T-helper 1 cell treated with Interleukin-12 subunit alpha and Interleukin-12 subunit beta and Interleukin-4 antibody, amounts not matched to agents 30 μg/mL and 1 μg/mL, for 36 hours (primary cell): ENCODE measurements around the gene BABAM2.

Experiments used
- H3K27ac Mint-ChIP-seq: one replicate; pipeline ENCODE4 v1.8.0; 2021; ENCODE audit warnings: mild to moderate bottlenecking, mixed read lengths
- H3K27me3 Mint-ChIP-seq: one replicate; pipeline ENCODE4 v1.8.0; 2021; ENCODE audit warnings: low read depth, mixed read lengths
- H3K36me3 Mint-ChIP-seq: one replicate; pipeline ENCODE4 v1.8.0; 2021; ENCODE audit warnings: low read depth, mixed read lengths
- H3K4me1 Mint-ChIP-seq: one replicate; pipeline ENCODE4 v1.8.0; 2021; ENCODE audit warnings: low read depth, mixed read lengths
- H3K4me3 Mint-ChIP-seq: one replicate; pipeline ENCODE4 v1.8.0; 2021; ENCODE audit warnings: mild to moderate bottlenecking, moderate library complexity, mixed read lengths
- H3K9me3 Mint-ChIP-seq: one replicate; pipeline ENCODE4 v1.8.0; 2021; ENCODE audit warnings: mixed read lengths

Gene BABAM2

GRCh38 chr2:28287256-28287915, 396.9 kb downstream of the BABAM2 start:
- Mint-ChIP-seq H3K36me3 (peaks cover 10% of the 10 kb centered on the region), H3K9me3 (no peaks in the 10 kb centered on the region), H3K27me3 (no peaks in the 10 kb centered on the region), H3K4me1 (peaks cover 3% of the 10 kb centered on the region), H3K27ac (no peak overlapping the region), H3K4me3 (no peak overlapping the region)

- H3K9me3 Mint-ChIP-seq: no peaks in the 10 kb centered on the region
- peaks cover 10% of the 10 kb centered on the region for H3K36me3 Mint-ChIP-seq
- H3K4me1 Mint-ChIP-seq: peaks cover under 1% of the 10 kb centered on the region
- H3K27me3 Mint-ChIP-seq: no peaks in the 10 kb centered on the region
- H3K27ac Mint-ChIP-seq: no peak overlapping the region
- H3K4me3 Mint-ChIP-seq: no peak overlapping the region
These were observed 398.1 kb downstream of the BABAM2 start for GRCh38 chr2:28288620-28289019.

GRCh38 chr2:28291811-28292440, 401.4 kb downstream of the BABAM2 start:
- H3K27ac Mint-ChIP-seq: no peak overlapping the region
- no peak overlapping the region for H3K4me3 Mint-ChIP-seq
- no peaks in the 10 kb centered on the region for H3K4me1 Mint-ChIP-seq
- no peaks in the 10 kb centered on the region for H3K9me3 Mint-ChIP-seq
- no peaks in the 10 kb centered on the region for H3K27me3 Mint-ChIP-seq
- H3K36me3 Mint-ChIP-seq: peaks cover 7% of the 10 kb centered on the region

GRCh38 chr2:28292491-28292890, 402.0 kb downstream of the BABAM2 start:
- Mint-ChIP-seq H3K4me1 (no peaks in the 10 kb centered on the region), H3K36me3 (peaks cover 7% of the 10 kb centered on the region), H3K4me3 (no peak overlapping the region), H3K27ac (no peak overlapping the region), H3K9me3 (no peaks in the 10 kb centered on the region), H3K27me3 (no peaks in the 10 kb centered on the region)

- Mint-ChIP-seq H3K36me3 (peaks cover 7% of the 10 kb centered on the region), H3K27ac (no peak overlapping the region), H3K9me3 (no peaks in the 10 kb centered on the region), H3K4me3 (no peak overlapping the region), H3K4me1 (no peaks in the 10 kb centered on the region), H3K27me3 (no peaks in the 10 kb centered on the region)
These were observed 402.9 kb downstream of the BABAM2 start for GRCh38 chr2:28293416-28293815.

GRCh38 chr2:28294451-28294850, 403.9 kb downstream of the BABAM2 start:
- Mint-ChIP-seq H3K9me3 (no peaks in the 10 kb centered on the region), H3K27ac (no peak overlapping the region), H3K36me3 (peaks cover 9% of the 10 kb centered on the region), H3K27me3 (no peaks in the 10 kb centered on the region), H3K4me3 (no peak overlapping the region), H3K4me1 (no peaks in the 10 kb centered on the region)

- Mint-ChIP-seq H3K4me3 (no peak overlapping the region), H3K9me3 (no peaks in the 10 kb centered on the region), H3K27ac (no peak overlapping the region), H3K36me3 (peaks cover 10% of the 10 kb centered on the region), H3K4me1 (peaks cover 2% of the 10 kb centered on the region), H3K27me3 (no peaks in the 10 kb centered on the region)
These were observed 405.7 kb downstream of the BABAM2 start for GRCh38 chr2:28296243-28296642.

- H3K27me3 Mint-ChIP-seq: no peaks in the 10 kb centered on the region
- peaks cover 5% of the 10 kb centered on the region for H3K4me1 Mint-ChIP-seq
These were observed 406.4 kb downstream of the BABAM2 start for GRCh38 chr2:28296904-28297303.

GRCh38 chr2:28297531-28297930, 407.0 kb downstream of the BABAM2 start:
- Mint-ChIP-seq H3K27ac (no peak overlapping the region), H3K9me3 (no peaks in the 10 kb centered on the region), H3K27me3 (no peaks in the 10 kb centered on the region), H3K4me3 (no peak overlapping the region), H3K36me3 (peaks cover 11% of the 10 kb centered on the region), H3K4me1 (peaks cover 5% of the 10 kb centered on the region)

More at GRCh38 chr2:28296904-28297303, 406.4 kb downstream of the BABAM2 start:
- Mint-ChIP-seq H3K27ac (no peak overlapping the region), H3K9me3 (no peaks in the 10 kb centered on the region), H3K36me3 (peaks cover 11% of the 10 kb centered on the region), H3K4me3 (no peak overlapping the region)

GRCh38 chr2:28298406-28298805, 407.9 kb downstream of the BABAM2 start:
- no peak overlapping the region for H3K4me3 Mint-ChIP-seq
- peaks cover 5% of the 10 kb centered on the region for H3K4me1 Mint-ChIP-seq
- no peaks in the 10 kb centered on the region for H3K27me3 Mint-ChIP-seq
- peaks cover 16% of the 10 kb centered on the region for H3K36me3 Mint-ChIP-seq
- peaks cover 6% of the 10 kb centered on the region for H3K9me3 Mint-ChIP-seq
- no peak overlapping the region for H3K27ac Mint-ChIP-seq

GRCh38 chr2:28300485-28301341, 410.2 kb downstream of the BABAM2 start:
- H3K27me3 Mint-ChIP-seq: no peaks in the 10 kb centered on the region
- H3K36me3 Mint-ChIP-seq: peaks cover 22% of the 10 kb centered on the region
- no peak overlapping the region for H3K4me3 Mint-ChIP-seq
- peaks cover 5% of the 10 kb centered on the region for H3K4me1 Mint-ChIP-seq
- no peak overlapping the region for H3K27ac Mint-ChIP-seq
- peaks cover 17% of the 10 kb centered on the region for H3K9me3 Mint-ChIP-seq

- H3K4me3 Mint-ChIP-seq: no peak overlapping the region
- H3K36me3 Mint-ChIP-seq: peaks cover 27% of the 10 kb centered on the region
- peaks cover 5% of the 10 kb centered on the region for H3K4me1 Mint-ChIP-seq
- H3K27me3 Mint-ChIP-seq: no peaks in the 10 kb centered on the region
- H3K9me3 Mint-ChIP-seq: peaks cover 17% of the 10 kb centered on the region
- no peak overlapping the region for H3K27ac Mint-ChIP-seq
These were observed 414.7 kb downstream of the BABAM2 start for GRCh38 chr2:28305202-28305601.

- H3K4me1 Mint-ChIP-seq: peaks cover 15% of the 10 kb centered on the region
- no peaks in the 10 kb centered on the region for H3K27me3 Mint-ChIP-seq
- H3K9me3 Mint-ChIP-seq: peaks cover 5% of the 10 kb centered on the region
- no peak overlapping the region for H3K4me3 Mint-ChIP-seq
- H3K27ac Mint-ChIP-seq: no peak overlapping the region
- H3K36me3 Mint-ChIP-seq: peaks cover 16% of the 10 kb centered on the region
These were observed 419.6 kb downstream of the BABAM2 start for GRCh38 chr2:28310107-28310506.

GRCh38 chr2:28311660-28312249, 421.2 kb downstream of the BABAM2 start:
- H3K36me3 Mint-ChIP-seq: peaks cover 14% of the 10 kb centered on the region
- H3K9me3 Mint-ChIP-seq: no peaks in the 10 kb centered on the region
- H3K27ac Mint-ChIP-seq: no peak overlapping the region
- no peak overlapping the region for H3K4me3 Mint-ChIP-seq
- peaks cover 15% of the 10 kb centered on the region for H3K4me1 Mint-ChIP-seq
- no peaks in the 10 kb centered on the region for H3K27me3 Mint-ChIP-seq
